ENCODE data around the gene FKBP3. TPM values are rescaled to one million over a fixed set of nuclear protein-coding genes. Genes with fewer than 3 reads are reported as not detected.
A peak's percentile ranks its signal among the peaks of the same experiment; 100 is the strongest.
"Not testable (repeated sequence)": the region's sequence is repeated elsewhere in the genome, so short reads cannot be mapped to it uniquely, and the experiment has no call there.

Gene FKBP3
- total RNA-seq, 1 donor from 2014 or later: 58.0 TPM

DNA sequence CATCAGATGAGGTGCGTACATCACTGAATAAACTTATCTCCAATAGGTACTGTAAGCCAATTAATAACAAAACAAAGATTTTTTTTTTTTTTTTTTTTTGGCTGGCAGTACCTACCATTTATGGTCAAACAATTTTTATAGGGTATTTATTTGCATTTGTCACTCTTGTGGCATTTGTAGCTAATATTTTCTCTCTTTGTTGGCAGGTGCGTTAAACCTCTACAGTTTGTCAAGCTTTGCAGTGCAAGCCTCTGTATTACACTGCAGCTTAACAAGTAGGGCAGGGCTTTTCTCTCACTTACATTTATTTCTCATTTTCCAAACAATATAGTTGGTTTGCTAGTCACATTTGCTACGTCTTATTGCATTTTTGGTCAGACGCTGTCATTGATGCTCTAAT is 38.1 kb downstream of the FKBP3 start:
- H3K9me3 Mint-ChIP-seq: no peaks in the 10 kb centered on the region
- H3K4me1 Mint-ChIP-seq (ENCODE audit: low read depth): peaks cover 21% of the 10 kb centered on the region
- DNase-seq (ENCODE audit: low spot score): no peak
- intact Hi-C loops (cut with micrococcal nuclease): no loop called here
- H3K4me3 Mint-ChIP-seq: no peak overlapping the region
- H3K36me3 Mint-ChIP-seq (ENCODE audit: low read depth): peaks cover 42% of the 10 kb centered on the region
- H3K27ac Mint-ChIP-seq: no peak overlapping the region
- H3K27me3 Mint-ChIP-seq (ENCODE audit: insufficient read depth): no peaks in the 10 kb centered on the region

GRCh38 chr14:45095143-45095542 is 39.1 kb downstream of the FKBP3 start:
- no peak for DNase-seq (ENCODE audit: low spot score)
- Mint-ChIP-seq H3K27me3 (ENCODE audit: insufficient read depth) (no peaks in the 10 kb centered on the region), H3K27ac (no peak overlapping the region), H3K36me3 (ENCODE audit: low read depth) (peaks cover 33% of the 10 kb centered on the region), H3K4me3 (no peak overlapping the region), H3K4me1 (ENCODE audit: low read depth) (peaks cover 32% of the 10 kb centered on the region), H3K9me3 (no peaks in the 10 kb centered on the region)
- intact Hi-C loops (cut with micrococcal nuclease): loop anchor here (1.0 kb wide), 1 partner anchor 19 kb away; no protein-coding TSS in a partner anchor

DNA sequence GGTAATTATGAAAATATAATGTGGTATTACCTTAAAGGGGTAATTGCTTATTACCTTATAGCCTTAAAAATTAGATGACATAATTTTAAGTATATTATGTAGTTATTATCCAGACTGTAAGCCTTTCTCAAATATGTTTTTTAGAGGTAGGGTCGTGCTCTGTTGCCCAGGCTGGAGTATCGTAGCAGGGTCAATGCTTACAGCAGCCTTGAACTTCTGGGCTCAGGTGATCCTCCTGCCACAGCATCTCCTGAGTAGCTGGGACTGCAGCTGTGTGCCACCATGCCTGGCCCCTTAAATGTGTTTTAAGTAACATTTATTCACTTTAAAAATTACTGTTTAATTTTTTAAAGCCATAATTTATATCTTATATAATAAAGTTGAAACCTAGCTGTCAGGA is 40.0 kb downstream of the FKBP3 start:
- Mint-ChIP-seq H3K4me1 (ENCODE audit: low read depth) (peaks cover 41% of the 10 kb centered on the region), H3K36me3 (ENCODE audit: low read depth) (peaks cover 37% of the 10 kb centered on the region), H3K27me3 (ENCODE audit: insufficient read depth) (no peaks in the 10 kb centered on the region), H3K27ac (no peak overlapping the region), H3K9me3 (no peaks in the 10 kb centered on the region), H3K4me3 (no peak overlapping the region)
- intact Hi-C loops (cut with micrococcal nuclease): loop anchor here (1.0 kb wide), 1 partner anchor 9 kb away; no protein-coding TSS in a partner anchor
- DNase-seq (ENCODE audit: low spot score): no peak

DNA sequence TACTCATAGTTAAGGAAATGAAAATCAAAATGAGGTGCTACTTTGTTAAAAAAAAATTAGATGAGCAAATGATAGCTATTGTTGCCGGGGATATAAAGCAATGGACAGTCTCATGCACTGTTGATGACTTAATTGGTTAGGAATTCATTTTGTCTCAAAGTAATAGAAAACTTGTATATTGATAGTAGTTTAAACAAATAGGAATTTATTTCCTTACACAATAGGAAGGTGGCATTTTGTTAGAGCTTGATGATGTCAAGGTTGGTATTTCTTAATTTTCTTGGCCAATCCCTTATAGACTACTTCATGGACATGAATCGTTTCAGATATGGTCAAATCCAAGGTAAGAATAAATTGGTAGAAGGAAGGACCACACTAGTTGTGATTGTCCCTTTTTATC is 42.6 kb downstream of the FKBP3 start:
- intact Hi-C loops (cut with micrococcal nuclease): no loop called here
- Mint-ChIP-seq H3K27me3 (ENCODE audit: insufficient read depth) (no peaks in the 10 kb centered on the region), H3K36me3 (ENCODE audit: low read depth) (peaks cover 28% of the 10 kb centered on the region)

GRCh38 chr14:45089813-45090212 is 44.5 kb downstream of the FKBP3 start:
- DNase-seq (ENCODE audit: low spot score): no peak
- intact Hi-C loops (cut with micrococcal nuclease): loop anchor here (1.0 kb wide), 4 partner anchors 24 to 156 kb away; partner anchors contain the start of genes FKBP3 and KLHL28
- no peaks in the 10 kb centered on the region for H3K9me3 Mint-ChIP-seq
- H3K27ac Mint-ChIP-seq: peak overlapping the region; percentile 38
- H3K27me3 Mint-ChIP-seq (ENCODE audit: insufficient read depth): no peaks in the 10 kb centered on the region
- peaks cover 24% of the 10 kb centered on the region for H3K36me3 Mint-ChIP-seq (ENCODE audit: low read depth)
- H3K4me3 Mint-ChIP-seq: peak overlapping the region; percentile 6
- peaks cover 71% of the 10 kb centered on the region for H3K4me1 Mint-ChIP-seq (ENCODE audit: low read depth)

More for the DNA sequence above, 42.6 kb downstream of the FKBP3 start:
- Mint-ChIP-seq H3K27ac (no peak overlapping the region), H3K4me1 (ENCODE audit: low read depth) (peaks cover 59% of the 10 kb centered on the region), H3K4me3 (no peak overlapping the region), H3K9me3 (no peaks in the 10 kb centered on the region)
- DNase-seq (ENCODE audit: low spot score): no peak

DNA sequence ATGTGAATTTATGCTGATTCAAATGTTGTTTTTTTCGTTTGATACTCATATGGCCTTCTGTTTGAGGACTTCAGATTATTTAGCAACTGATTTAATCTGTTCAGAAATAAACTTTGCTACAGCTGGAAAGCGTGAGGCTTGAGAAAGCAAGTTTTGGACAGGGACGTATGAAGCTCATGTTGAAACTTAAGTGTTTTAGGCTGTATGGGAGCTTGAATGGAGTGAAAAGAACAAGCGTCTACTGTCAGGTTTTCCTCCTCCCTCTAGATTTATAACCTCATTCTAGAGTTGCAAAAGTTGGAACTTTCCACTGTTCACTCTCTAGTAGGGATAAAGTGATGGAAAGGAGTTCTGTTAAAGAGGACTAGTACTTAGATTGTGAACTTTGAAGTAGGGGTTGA is 49.3 kb downstream of the FKBP3 start:
- intact Hi-C loops (cut with micrococcal nuclease): loop anchor here (1.0 kb wide), 5 partner anchors 9 to 188 kb away; partner anchors contain the start of genes FKBP3, MIS18BP1 and TOGARAM1
- no peaks in the 10 kb centered on the region for H3K9me3 Mint-ChIP-seq
- H3K4me3 Mint-ChIP-seq: peak overlapping the region; percentile 97
- peaks cover 19% of the 10 kb centered on the region for H3K36me3 Mint-ChIP-seq (ENCODE audit: low read depth)
- no peaks in the 10 kb centered on the region for H3K27me3 Mint-ChIP-seq (ENCODE audit: insufficient read depth)
- peaks cover 65% of the 10 kb centered on the region for H3K4me1 Mint-ChIP-seq (ENCODE audit: low read depth)
- H3K27ac Mint-ChIP-seq: peak overlapping the region; percentile 95
- DNase-seq (ENCODE audit: low spot score): no peak

DNA sequence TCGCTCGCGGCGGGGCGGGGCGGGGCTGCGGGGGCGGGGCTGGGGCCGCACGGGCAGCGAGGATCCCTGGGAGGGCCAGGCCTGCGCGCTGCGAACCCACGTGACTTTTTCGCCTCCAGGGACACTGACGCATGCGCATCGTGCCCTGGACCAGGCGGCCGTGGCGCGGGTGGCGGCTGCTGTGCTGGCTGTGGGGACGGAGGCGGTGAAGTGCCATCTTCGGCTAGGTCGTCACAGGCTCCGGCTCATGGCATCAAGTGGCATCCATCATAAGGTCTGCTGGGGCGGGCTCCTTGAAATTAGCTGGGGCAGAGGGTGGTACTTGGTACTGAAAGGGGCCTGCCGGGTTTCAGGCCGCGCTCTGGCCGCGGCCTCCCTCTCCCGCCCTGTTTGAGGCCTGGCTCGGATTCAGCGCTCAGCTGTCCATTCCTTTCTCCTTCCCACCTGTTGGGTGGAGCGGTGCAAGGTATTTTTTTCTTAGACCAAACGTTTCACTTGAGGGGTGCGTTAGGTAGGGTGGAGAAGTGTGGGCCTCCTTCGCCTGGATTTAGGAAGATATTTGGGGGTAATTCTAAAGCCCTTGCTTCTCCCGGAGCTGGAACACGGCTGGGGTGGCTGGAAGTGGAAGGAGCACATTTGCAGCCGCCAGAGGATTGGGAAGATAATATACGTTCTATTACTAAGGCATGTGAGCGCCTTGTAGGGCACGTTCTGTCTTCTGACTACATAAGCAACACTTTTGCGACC is 50.1 kb downstream of the FKBP3 start, which contains the start of gene PRPF39:
PRPF39 (plus strand) TSS at position 141 of the 747 bp plus-strand sequence. CDS start 11,124 bp downstream, outside the sequence.
- Mint-ChIP-seq H3K4me1 (ENCODE audit: low read depth) (peaks cover 57% of the 10 kb centered on the region), H3K9me3 (no peaks in the 10 kb centered on the region), H3K27me3 (ENCODE audit: insufficient read depth) (no peaks in the 10 kb centered on the region), H3K27ac (peak within 1 kb of the TSS; percentile 95), H3K36me3 (ENCODE audit: low read depth) (peaks cover 16% of the 10 kb centered on the region), H3K4me3 (peak within 1 kb of the TSS; percentile 97)
- intact Hi-C loops (cut with micrococcal nuclease): loop anchor here (1.0 kb wide), 5 partner anchors 30 to 187 kb away; partner anchors contain the start of genes FKBP3, MIS18BP1 and TOGARAM1
- peak; percentile 95 for DNase-seq (ENCODE audit: low spot score)

- Mint-ChIP-seq H3K36me3 (ENCODE audit: low read depth) (peaks cover 16% of the 10 kb centered on the region), H3K4me1 (ENCODE audit: low read depth) (peaks cover 51% of the 10 kb centered on the region), H3K9me3 (no peaks in the 10 kb centered on the region), H3K4me3 (peak overlapping the region; percentile 77), H3K27ac (peak overlapping the region; percentile 86), H3K27me3 (ENCODE audit: insufficient read depth) (no peaks in the 10 kb centered on the region)
- DNase-seq (ENCODE audit: low spot score): no peak
- intact Hi-C loops (cut with micrococcal nuclease): loop anchor here (1.0 kb wide), 1 partner anchor 31 kb away; no protein-coding TSS in a partner anchor
Measured at GRCh38 chr14:45083617-45083975, 50.7 kb downstream of the FKBP3 start.

DNA sequence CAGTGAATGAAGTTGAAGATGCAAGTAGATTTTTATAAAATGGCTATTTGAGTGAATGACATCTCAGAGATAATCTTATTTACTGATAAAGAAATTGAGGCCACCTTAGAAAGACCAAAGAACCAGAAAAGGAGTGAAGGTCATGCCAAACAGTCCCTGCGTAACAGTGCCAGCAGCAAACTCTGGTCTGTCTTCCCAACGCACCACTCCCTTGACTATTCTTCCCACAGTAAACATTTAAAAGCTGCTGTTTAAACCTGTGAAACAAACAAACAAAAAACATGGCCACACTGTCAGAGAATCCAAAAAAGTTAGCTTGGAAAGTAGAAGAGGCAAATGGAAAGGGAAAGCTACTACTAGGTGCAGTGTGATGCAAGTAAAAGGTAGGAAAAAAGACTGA is 51.9 kb downstream of the FKBP3 start:
- intact Hi-C loops (cut with micrococcal nuclease): no loop called here
- H3K4me3 Mint-ChIP-seq: peak overlapping the region; percentile 5
- peaks cover 42% of the 10 kb centered on the region for H3K4me1 Mint-ChIP-seq (ENCODE audit: low read depth)
- peaks cover 13% of the 10 kb centered on the region for H3K36me3 Mint-ChIP-seq (ENCODE audit: low read depth)
- DNase-seq (ENCODE audit: low spot score): no peak
- no peaks in the 10 kb centered on the region for H3K9me3 Mint-ChIP-seq
- no peaks in the 10 kb centered on the region for H3K27me3 Mint-ChIP-seq (ENCODE audit: insufficient read depth)
- peak overlapping the region; percentile 12 for H3K27ac Mint-ChIP-seq

DNA sequence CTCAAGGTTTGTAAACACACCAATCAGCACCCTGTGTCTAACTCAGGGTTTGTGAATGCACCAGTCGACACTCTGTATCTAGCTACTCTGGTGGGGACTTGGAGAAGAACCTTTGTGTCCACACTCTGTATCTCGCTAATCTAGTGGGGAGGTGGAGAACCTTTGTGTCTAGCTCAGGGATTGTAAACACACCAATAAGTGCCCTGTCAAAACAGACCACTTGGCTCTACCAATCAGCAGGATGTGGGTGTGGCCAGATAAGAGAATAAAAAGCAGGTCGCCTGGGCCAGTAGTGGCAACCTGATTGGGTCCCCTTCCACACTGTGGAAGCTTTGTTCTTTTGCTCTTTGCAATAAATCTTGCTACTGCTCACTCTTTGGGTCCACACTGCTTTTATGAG is 53.2 kb downstream of the FKBP3 start:
- H3K4me3 Mint-ChIP-seq; H3K36me3 Mint-ChIP-seq (ENCODE audit: low read depth); H3K9me3 Mint-ChIP-seq; H3K27ac Mint-ChIP-seq; H3K27me3 Mint-ChIP-seq (ENCODE audit: insufficient read depth); DNase-seq (ENCODE audit: low spot score); intact Hi-C loops (cut with micrococcal nuclease): not testable (repeated sequence)
- peaks cover 28% of the 10 kb centered on the region for H3K4me1 Mint-ChIP-seq (ENCODE audit: low read depth)

DNA sequence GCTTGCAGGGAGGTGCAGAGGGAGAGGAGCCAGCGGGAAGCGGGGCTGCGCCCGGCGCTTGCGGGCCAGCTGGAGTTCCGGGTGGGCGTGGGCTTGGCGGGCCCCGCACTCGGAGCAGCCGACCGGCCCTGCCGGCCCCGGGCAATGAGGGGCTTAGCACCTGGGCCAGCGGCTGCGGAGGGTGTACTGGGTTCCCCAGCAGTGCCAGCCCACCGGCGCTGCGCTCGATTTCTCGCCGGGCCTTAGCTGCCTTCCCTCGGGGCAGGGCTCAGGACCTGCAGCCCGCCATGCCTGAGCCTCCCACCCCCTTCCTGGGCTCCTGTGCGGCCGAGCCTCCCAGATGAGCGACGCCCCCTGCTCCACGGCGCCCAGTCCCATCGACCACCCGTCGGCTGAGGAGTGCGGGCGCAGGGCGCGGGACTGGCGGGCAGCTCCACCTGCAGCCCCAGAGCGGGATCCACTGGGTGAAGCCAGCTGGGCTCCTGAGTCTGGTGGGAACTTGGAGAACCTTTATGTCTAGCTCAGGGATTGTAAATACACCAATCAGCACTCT is 53.8 kb downstream of the FKBP3 start:
- H3K27me3 Mint-ChIP-seq (ENCODE audit: insufficient read depth); intact Hi-C loops (cut with micrococcal nuclease); H3K9me3 Mint-ChIP-seq; H3K4me3 Mint-ChIP-seq; H3K27ac Mint-ChIP-seq; DNase-seq (ENCODE audit: low spot score); H3K36me3 Mint-ChIP-seq (ENCODE audit: low read depth): not testable (repeated sequence)
- H3K4me1 Mint-ChIP-seq (ENCODE audit: low read depth): peaks cover 22% of the 10 kb centered on the region

DNA sequence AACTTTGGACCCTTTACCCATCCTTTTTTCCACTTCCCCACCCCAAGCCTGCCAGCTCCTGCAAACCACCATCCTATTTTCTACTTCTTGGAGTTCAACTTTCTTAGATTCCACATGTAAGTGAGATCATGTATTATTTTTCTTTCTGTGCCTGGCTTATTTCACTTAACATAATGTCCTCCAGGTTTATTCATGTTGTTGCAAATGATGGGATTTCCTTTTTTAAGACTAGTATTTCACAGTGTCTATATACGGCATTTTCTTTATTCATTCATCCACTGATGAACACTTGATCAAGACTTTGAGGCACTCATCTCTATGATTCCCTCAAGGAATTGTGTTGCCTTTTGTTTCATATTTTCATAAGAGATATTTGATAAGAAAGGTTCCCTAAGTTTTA is 56.0 kb downstream of the FKBP3 start:
- no peak overlapping the region for H3K27ac Mint-ChIP-seq
- no peaks in the 10 kb centered on the region for H3K9me3 Mint-ChIP-seq
- H3K27me3 Mint-ChIP-seq (ENCODE audit: insufficient read depth): no peaks in the 10 kb centered on the region
- intact Hi-C loops (cut with micrococcal nuclease): no loop called here
- no peak overlapping the region for H3K4me3 Mint-ChIP-seq
- DNase-seq (ENCODE audit: low spot score): no peak
- no peaks in the 10 kb centered on the region for H3K36me3 Mint-ChIP-seq (ENCODE audit: low read depth)
- H3K4me1 Mint-ChIP-seq (ENCODE audit: low read depth): peaks cover 11% of the 10 kb centered on the region

DNA sequence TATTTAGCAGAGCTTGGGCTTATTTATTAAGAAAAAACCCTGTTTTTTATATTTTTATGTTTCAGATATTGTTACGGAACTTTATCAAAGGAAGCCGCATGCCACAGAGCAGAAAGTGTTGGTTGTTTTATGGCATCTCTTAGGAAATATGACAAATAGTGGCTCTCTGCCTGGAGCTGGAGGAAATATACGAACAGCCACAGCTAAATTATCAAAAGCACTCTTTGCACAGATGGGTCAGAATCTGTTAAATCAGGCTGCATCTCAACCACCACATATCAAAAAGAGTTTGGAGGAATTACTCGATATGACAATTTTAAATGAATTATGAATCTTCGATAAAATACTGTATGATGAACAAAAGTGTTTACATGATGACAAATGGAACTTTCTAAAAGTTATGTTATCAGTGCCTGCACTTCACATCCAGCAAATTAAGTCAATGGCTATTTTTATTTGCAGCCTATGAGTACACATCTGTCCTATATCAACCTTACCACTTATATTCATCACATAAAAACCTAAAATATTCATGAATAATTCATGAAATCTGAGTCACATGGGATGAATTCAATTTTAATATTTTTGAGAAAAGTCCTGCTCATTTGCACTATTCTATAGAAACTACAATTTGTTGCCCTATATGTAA is 60.9 kb downstream of the FKBP3 start:
- H3K36me3 Mint-ChIP-seq (ENCODE audit: low read depth): peaks cover 2% of the 10 kb centered on the region
- H3K27me3 Mint-ChIP-seq (ENCODE audit: insufficient read depth): no peaks in the 10 kb centered on the region
- intact Hi-C loops (cut with micrococcal nuclease): no loop called here
- no peak for DNase-seq (ENCODE audit: low spot score)
- H3K27ac Mint-ChIP-seq: no peak overlapping the region
- H3K4me1 Mint-ChIP-seq (ENCODE audit: low read depth): peaks cover 1% of the 10 kb centered on the region
- no peaks in the 10 kb centered on the region for H3K9me3 Mint-ChIP-seq
- no peak overlapping the region for H3K4me3 Mint-ChIP-seq

Data from activated T-helper 1 cell treated with anti-CD3 and anti-CD28 coated beads, Interleukin-12 subunit alpha, Interleukin-12 subunit beta, Interleukin-2, Interleukin-4 antibody, amounts not matched to agents 30 ng/mL and 10 ng/mL and 1 ng/mL, durations not matched to agents 14 hours and 24 hours and 36 hours (primary cell).